ENCODE data around the gene PINLYP.
"Not testable (repeated sequence)": the region's sequence is repeated elsewhere in the genome, so short reads cannot be mapped to it uniquely, and the experiment has no call there.

PINLYP gene

DNA sequence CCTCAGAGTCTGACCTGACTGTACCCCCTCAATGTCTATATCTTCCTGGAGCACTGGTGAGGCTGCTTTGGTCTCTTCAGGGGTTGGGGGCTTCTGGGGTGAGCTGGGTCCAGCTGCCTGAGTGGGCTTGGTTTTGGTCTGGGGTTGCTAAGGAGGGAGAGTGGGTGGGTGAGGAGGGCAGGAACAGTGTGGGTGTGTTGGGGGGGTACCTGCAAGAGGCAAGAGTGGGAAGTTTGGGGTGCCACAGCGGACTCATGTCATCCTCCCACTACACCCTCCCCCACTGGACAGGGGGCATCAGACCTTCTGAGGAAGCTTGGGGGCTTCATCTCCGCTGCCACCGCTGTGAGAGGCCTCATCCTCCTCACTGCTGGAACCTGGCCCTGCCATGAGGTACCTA, 29.0 kb upstream of the PINLYP start:
- ChIA-PET POLR2A (no interaction called here), CTCF (no interaction called here)
- TF ChIP-seq SUZ12 (IDR thresholded peaks at IDR 0.05) (no peak), SP1 (IDR thresholded peaks at IDR 0.05) (no peak), ELF4 (IDR thresholded peaks at IDR 0.05) (no peak), ZNF384 (IDR thresholded peaks at IDR 0.05) (no peak), NFRKB (IDR thresholded peaks at IDR 0.05) (no peak), TARDBP (IDR thresholded peaks at IDR 0.05) (no peak), FOXK2 (IDR thresholded peaks at IDR 0.05) (no peak), FOXA1 (IDR thresholded peaks at IDR 0.05) (no peak), LEF1 (IDR thresholded peaks at IDR 0.05; ENCODE audit: borderline replicate concordance) (no peak), ARNT (IDR thresholded peaks at IDR 0.05) (no peak), FOXM1 (IDR thresholded peaks at IDR 0.05; ENCODE audit: borderline replicate concordance) (no peak), L3MBTL2 (conservative IDR thresholded peaks at IDR 0.05) (no peak), HDGF (IDR thresholded peaks at IDR 0.05; ENCODE audit: borderline replicate concordance) (no peak)
- TF ChIP-seq, protein P1, sequence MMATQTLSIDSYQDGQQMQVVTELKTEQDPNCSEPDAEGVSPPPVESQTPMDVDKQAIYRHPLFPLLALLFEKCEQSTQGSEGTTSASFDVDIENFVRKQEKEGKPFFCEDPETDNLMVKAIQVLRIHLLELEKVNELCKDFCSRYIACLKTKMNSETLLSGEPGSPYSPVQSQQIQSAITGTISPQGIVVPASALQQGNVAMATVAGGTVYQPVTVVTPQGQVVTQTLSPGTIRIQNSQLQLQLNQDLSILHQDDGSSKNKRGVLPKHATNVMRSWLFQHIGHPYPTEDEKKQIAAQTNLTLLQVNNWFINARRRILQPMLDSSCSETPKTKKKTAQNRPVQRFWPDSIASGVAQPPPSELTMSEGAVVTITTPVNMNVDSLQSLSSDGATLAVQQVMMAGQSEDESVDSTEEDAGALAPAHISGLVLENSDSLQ (IDR thresholded peaks at IDR 0.05): no peak
- no peak for DNase-seq (ENCODE audit: extremely low spot score)

DNA sequence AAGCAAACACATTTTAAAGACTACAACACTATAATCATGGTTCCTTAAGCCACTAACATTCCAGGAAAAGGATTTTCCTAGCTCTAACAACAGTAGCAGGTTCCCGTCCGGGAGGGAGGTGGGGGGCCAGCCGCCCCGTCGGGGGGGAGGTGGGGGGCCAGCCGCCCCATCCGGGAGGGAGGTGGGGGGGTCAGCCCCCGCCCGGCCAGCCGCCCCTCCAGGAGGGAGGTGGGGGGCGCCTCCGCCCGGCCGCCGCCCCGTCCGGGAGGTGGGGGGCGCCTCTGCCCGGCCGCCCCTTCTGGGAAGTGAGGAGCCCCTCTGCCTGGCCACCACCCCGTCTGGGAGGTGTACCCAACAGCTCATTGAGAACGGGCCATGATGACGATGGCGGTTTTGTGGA, 27.7 kb upstream of the PINLYP start:
- DNase-seq (ENCODE audit: extremely low spot score); POLR2A ChIA-PET; CTCF ChIA-PET: not testable (repeated sequence)

DNA sequence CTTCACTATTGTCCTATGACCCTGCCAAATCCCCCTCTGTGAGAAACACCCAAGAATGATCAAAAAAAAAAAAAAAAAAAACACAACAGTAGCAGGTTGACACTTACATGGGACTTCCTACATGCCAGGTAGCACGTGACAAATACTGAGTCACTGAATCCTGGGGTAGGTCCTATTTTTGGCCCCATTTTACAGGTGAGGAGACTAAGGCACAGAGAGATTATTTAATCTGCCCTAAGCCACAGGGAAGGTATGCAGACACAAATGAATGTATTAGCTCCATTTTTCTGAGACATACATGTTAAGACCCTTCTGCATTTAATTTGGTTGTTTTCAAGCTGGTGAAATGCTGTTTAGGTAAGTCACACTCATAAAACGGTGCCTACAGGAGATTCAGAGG, 26.9 kb upstream of the PINLYP start:
- no peak for DNase-seq (ENCODE audit: extremely low spot score)
- POLR2A ChIA-PET: no interaction called here
- TF ChIP-seq FOXA1 (IDR thresholded peaks at IDR 0.05) (no peak), CTBP1 (IDR thresholded peaks at IDR 0.05; ENCODE audit: borderline replicate concordance) (no peak), ZNF384 (IDR thresholded peaks at IDR 0.05) (no peak), TARDBP (IDR thresholded peaks at IDR 0.05) (no peak), L3MBTL2 (conservative IDR thresholded peaks at IDR 0.05) (no peak), HDGF (IDR thresholded peaks at IDR 0.05; ENCODE audit: borderline replicate concordance) (no peak), BHLHE40 (IDR thresholded peaks at IDR 0.05; ENCODE audit: borderline replicate concordance) (no peak), FOXK2 (IDR thresholded peaks at IDR 0.05) (no peak), LEF1 (IDR thresholded peaks at IDR 0.05; ENCODE audit: borderline replicate concordance) (no peak), ELF4 (IDR thresholded peaks at IDR 0.05) (no peak), SP1 (IDR thresholded peaks at IDR 0.05) (no peak), SUZ12 (IDR thresholded peaks at IDR 0.05) (no peak), ARNT (IDR thresholded peaks at IDR 0.05) (no peak), NFRKB (IDR thresholded peaks at IDR 0.05) (no peak), FOXM1 (IDR thresholded peaks at IDR 0.05; ENCODE audit: borderline replicate concordance) (no peak)
- TF ChIP-seq, protein P1 (IDR thresholded peaks at IDR 0.05): no peak
- CTCF ChIA-PET: no interaction called here

DNA sequence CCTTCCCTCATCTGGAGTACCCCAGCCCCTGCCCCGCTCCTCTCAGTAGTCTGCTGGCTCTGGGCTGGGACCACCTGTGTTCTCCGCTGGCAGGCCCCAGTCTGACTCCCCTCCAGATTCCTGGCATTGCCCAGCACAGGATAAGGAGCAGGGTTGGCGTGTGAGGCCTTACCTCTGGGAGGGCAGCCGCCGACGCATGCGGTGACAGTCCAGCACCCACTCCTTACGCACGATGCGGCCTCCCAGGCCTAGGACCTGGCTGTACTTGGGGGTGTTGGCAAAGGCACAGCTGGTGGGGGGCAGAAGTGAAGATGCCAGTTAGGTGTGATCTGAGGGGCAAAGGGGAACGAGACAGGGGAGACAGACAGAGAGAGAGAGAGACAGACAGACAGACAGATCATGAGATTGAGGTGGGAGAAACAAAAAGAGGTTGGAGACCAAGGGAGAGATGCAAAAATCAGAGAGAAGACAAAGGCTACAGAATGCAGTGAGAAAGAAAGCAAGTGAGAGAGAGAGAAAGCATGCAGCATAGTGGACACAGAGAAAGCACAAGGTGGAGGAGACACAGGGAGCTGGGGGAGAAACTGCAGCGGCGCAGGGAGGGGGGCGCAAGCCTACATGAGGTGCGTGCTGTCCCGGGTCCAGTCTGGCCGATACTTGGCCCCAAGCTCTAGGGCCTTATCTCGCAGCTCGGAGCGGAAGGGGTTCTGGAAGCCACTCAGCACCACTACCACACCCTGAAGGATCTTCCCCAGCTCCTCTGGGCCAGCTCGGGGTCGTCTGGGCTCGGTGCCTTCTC, 24.0 kb upstream of the PINLYP start:
- TF ChIP-seq ARNT (IDR thresholded peaks at IDR 0.05) (no peak), SP1 (IDR thresholded peaks at IDR 0.05) (no peak), FOXK2 (IDR thresholded peaks at IDR 0.05) (no peak), BHLHE40 (IDR thresholded peaks at IDR 0.05; ENCODE audit: borderline replicate concordance) (no peak), TARDBP (IDR thresholded peaks at IDR 0.05) (no peak)
- no peak for DNase-seq (ENCODE audit: extremely low spot score)
- ChIA-PET POLR2A (no interaction called here), CTCF (no interaction called here)

DNA sequence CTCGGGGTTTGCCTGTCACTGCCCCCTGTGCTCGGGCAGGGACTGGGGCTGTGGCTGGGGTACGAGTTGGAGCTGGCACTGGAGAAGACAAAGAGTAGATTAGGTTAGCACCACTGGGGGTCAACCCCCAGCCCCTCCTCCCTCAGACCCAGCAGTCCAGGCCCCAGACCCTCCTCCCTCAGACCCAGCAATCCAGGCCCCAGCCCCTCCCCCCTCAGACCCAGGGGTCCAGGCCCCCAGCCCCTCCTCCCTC, 23.5 kb upstream of the PINLYP start:
- TF ChIP-seq ELF4 (IDR thresholded peaks at IDR 0.05): no peak
- ChIA-PET POLR2A (no interaction called here), CTCF (interaction anchor here (0.7 kb wide), 1 partner anchor 33 kb away, joined by 3 read pairs; no protein-coding TSS in a partner anchor)
- no peak for DNase-seq (ENCODE audit: extremely low spot score)

DNA sequence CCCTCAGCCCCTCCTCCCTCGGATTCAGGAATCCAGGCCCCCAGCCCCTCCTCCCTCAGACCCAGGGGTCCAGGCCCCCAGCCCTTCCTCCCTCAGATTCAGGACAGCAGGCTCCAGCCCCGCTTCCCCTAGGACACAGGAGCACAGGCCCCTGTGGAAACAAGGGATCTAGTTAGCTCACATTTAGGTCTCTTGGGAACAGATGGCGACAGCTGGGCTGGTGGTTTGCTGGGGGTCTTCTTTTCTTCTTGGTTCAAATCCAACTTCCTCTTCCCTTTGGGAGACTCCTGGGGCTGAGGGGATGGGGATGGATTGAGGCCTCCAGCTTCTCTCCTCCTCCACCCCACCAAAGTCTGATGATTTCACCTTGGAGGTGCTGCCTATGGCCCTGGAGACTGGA, 23.0 kb upstream of the PINLYP start:
- DNase-seq (ENCODE audit: extremely low spot score): no peak
- CTCF ChIA-PET: interaction anchor here (0.7 kb wide), 1 partner anchor 33 kb away, joined by 3 read pairs; no protein-coding TSS in a partner anchor
- POLR2A ChIA-PET: interaction anchor here (0.6 kb wide), 1 partner anchor 43 kb away, joined by 3 read pairs; no protein-coding TSS in a partner anchor
- TF ChIP-seq NFRKB (IDR thresholded peaks at IDR 0.05) (no peak), L3MBTL2 (conservative IDR thresholded peaks at IDR 0.05) (no peak), ARNT (IDR thresholded peaks at IDR 0.05) (no peak), SUZ12 (IDR thresholded peaks at IDR 0.05) (no peak), FOXM1 (IDR thresholded peaks at IDR 0.05; ENCODE audit: borderline replicate concordance) (no peak), BHLHE40 (IDR thresholded peaks at IDR 0.05; ENCODE audit: borderline replicate concordance) (no peak), HDGF (IDR thresholded peaks at IDR 0.05; ENCODE audit: borderline replicate concordance) (no peak), ZNF384 (IDR thresholded peaks at IDR 0.05) (no peak), CTBP1 (IDR thresholded peaks at IDR 0.05; ENCODE audit: borderline replicate concordance) (no peak), SP1 (IDR thresholded peaks at IDR 0.05) (no peak), ELF4 (IDR thresholded peaks at IDR 0.05) (no peak)

DNA sequence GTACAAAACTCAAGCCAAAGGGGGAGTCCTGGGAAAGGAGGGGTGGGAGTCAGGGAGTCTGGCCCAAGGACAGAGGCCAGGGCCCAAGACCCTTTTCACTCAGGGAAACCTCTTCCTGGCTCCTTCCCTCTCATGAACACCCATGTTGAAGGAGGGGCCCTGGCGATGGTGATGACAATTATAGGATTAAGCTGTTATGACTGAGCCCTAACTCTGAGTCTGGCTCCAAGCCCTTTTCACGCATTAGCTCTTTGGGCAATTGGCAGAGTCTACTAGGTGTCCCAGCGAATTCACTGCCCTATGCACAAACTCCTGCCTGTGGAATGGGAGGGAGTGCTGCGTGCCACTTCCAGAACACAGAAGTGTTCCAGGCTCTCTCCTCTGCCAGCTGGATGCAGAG, 21.9 kb upstream of the PINLYP start:
- no peak for TF ChIP-seq NFRKB (IDR thresholded peaks at IDR 0.05)
- TF ChIP-seq LEF1 (IDR thresholded peaks at IDR 0.05; ENCODE audit: borderline replicate concordance): no peak
- no peak for TF ChIP-seq CTBP1 (IDR thresholded peaks at IDR 0.05; ENCODE audit: borderline replicate concordance)
- TF ChIP-seq FOXM1 (IDR thresholded peaks at IDR 0.05; ENCODE audit: borderline replicate concordance): no peak
- no peak for TF ChIP-seq SUZ12 (IDR thresholded peaks at IDR 0.05)
- TF ChIP-seq TARDBP (IDR thresholded peaks at IDR 0.05): no peak
- no peak for TF ChIP-seq ARNT (IDR thresholded peaks at IDR 0.05)
- no peak for TF ChIP-seq FOXK2 (IDR thresholded peaks at IDR 0.05)
- no peak for TF ChIP-seq ZNF384 (IDR thresholded peaks at IDR 0.05)
- no peak for TF ChIP-seq FOXA1 (IDR thresholded peaks at IDR 0.05)
- TF ChIP-seq, protein P1 (IDR thresholded peaks at IDR 0.05): no peak
- TF ChIP-seq SP1 (IDR thresholded peaks at IDR 0.05): no peak
- no peak for TF ChIP-seq ELF4 (IDR thresholded peaks at IDR 0.05)
- no peak for TF ChIP-seq L3MBTL2 (conservative IDR thresholded peaks at IDR 0.05)
- TF ChIP-seq HDGF (IDR thresholded peaks at IDR 0.05; ENCODE audit: borderline replicate concordance): no peak
- no peak for TF ChIP-seq BHLHE40 (IDR thresholded peaks at IDR 0.05; ENCODE audit: borderline replicate concordance)
- DNase-seq (ENCODE audit: extremely low spot score): no peak
- ChIA-PET CTCF (no interaction called here), POLR2A (no interaction called here)
